ENCODE results near the gene CRLF3. TPM values are rescaled to one million over a fixed set of nuclear protein-coding genes. Genes with fewer than 3 reads are reported as not detected.

The CRLF3 gene
- total RNA-seq, 1 experiment from 2014 or later = 15.0 TPM

DNA sequence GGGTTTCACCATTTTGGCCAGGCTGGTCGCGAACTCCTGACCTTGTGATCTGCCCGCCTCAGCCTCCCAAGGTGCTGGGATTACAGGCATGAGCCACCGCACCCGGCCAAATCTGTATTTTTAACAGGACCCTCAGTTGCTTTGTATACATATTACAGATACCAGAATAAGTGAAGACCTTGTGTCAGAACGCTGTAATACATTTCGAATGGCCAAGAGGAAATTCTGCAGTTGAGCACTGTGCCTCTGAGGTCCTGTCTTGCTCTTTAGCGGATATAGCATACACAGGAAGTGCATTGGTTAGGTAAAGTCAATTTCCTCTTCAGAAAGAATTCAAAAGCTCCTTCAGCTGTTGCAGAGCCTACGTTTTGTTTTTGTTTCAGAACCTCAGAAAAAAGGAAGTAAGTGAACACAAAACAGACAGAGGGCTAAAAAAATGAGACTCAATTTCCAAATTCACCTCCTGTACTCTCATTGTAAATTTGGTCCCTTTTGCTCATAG is 15.7 kb downstream of the CRLF3 start:
- Mint-ChIP-seq H3K4me1 (ENCODE audit: insufficient read depth, unreplicated experiment) (peaks cover 12% of the 10 kb centered on the region), H3K9me3 (ENCODE audit: unreplicated experiment) (no peaks in the 10 kb centered on the region), H3K27me3 (ENCODE audit: insufficient read depth, unreplicated experiment) (no peaks in the 10 kb centered on the region), H3K4me3 (ENCODE audit: unreplicated experiment) (no peak overlapping the region), H3K36me3 (ENCODE audit: insufficient read depth, unreplicated experiment) (peaks cover 3% of the 10 kb centered on the region), H3K27ac (ENCODE audit: low read depth, unreplicated experiment) (no peak overlapping the region)
- no TSS peak for BruUV-seq (replicated peaks)
- TF ChIP-seq, protein P1, sequence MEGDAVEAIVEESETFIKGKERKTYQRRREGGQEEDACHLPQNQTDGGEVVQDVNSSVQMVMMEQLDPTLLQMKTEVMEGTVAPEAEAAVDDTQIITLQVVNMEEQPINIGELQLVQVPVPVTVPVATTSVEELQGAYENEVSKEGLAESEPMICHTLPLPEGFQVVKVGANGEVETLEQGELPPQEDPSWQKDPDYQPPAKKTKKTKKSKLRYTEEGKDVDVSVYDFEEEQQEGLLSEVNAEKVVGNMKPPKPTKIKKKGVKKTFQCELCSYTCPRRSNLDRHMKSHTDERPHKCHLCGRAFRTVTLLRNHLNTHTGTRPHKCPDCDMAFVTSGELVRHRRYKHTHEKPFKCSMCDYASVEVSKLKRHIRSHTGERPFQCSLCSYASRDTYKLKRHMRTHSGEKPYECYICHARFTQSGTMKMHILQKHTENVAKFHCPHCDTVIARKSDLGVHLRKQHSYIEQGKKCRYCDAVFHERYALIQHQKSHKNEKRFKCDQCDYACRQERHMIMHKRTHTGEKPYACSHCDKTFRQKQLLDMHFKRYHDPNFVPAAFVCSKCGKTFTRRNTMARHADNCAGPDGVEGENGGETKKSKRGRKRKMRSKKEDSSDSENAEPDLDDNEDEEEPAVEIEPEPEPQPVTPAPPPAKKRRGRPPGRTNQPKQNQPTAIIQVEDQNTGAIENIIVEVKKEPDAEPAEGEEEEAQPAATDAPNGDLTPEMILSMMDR (IDR thresholded peaks at IDR 0.05; ENCODE audit: unreplicated experiment) = no peak
- CTCF ChIA-PET = interaction anchor here (0.7 kb wide), 1 partner anchor 734 kb away, joined by 4 read pairs; no protein-coding TSS in a partner anchor
- POLR2A ChIA-PET = no interaction called here
- intact Hi-C loops (cut with micrococcal nuclease) = no loop called here
- DNase-seq (ENCODE audit: unreplicated experiment) = no peak

GRCh38 chr17:30807896-30808295 is 16.6 kb downstream of the CRLF3 start:
- DNase-seq (ENCODE audit: unreplicated experiment) = no peak
- peaks cover 12% of the 10 kb centered on the region for H3K36me3 Mint-ChIP-seq (ENCODE audit: insufficient read depth, unreplicated experiment)
- intact Hi-C loops (cut with micrococcal nuclease) = no loop called here
- no TSS peak for BruUV-seq (replicated peaks)
- CTCF ChIA-PET = no interaction called here
- H3K27ac Mint-ChIP-seq (ENCODE audit: low read depth, unreplicated experiment) = no peak overlapping the region
- no peaks in the 10 kb centered on the region for H3K27me3 Mint-ChIP-seq (ENCODE audit: insufficient read depth, unreplicated experiment)
- no peaks in the 10 kb centered on the region for H3K9me3 Mint-ChIP-seq (ENCODE audit: unreplicated experiment)
- TF ChIP-seq, protein P1 (IDR thresholded peaks at IDR 0.05; ENCODE audit: unreplicated experiment) = no peak
- no peak overlapping the region for H3K4me3 Mint-ChIP-seq (ENCODE audit: unreplicated experiment)
- POLR2A ChIA-PET = interaction anchor here (1.4 kb wide), 1 partner anchor 9 kb away, joined by 4 read pairs; no protein-coding TSS in a partner anchor
- H3K4me1 Mint-ChIP-seq (ENCODE audit: insufficient read depth, unreplicated experiment) = peaks cover 6% of the 10 kb centered on the region

DNA sequence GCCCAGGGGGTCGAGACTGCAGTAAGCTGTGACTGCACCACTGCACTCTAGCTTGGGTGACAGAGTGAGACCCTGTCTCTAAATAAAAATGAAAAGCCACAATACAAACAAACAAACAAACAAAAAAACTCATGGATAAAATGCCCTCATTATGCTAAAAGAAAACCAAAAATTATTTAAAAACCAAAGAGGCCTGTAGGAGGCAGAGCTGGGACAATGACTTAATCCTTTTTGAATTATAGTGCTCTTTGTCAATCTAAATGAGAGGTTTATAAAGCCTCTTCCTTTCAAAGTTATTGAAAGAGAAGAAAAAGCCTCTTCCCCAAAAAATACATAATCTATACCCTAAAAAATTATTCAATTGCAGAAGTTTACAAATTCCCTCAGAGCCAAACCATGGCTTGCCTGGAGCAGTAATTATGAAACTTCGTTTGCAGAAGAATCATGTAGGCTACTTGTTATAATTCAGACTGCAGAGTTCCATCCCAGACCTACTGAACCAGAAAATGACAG is 18.5 kb downstream of the CRLF3 start:
- CTCF ChIA-PET = no interaction called here
- H3K27ac Mint-ChIP-seq (ENCODE audit: low read depth, unreplicated experiment) = no peak overlapping the region
- TF ChIP-seq, protein P1 (IDR thresholded peaks at IDR 0.05; ENCODE audit: unreplicated experiment) = no peak

DNA sequence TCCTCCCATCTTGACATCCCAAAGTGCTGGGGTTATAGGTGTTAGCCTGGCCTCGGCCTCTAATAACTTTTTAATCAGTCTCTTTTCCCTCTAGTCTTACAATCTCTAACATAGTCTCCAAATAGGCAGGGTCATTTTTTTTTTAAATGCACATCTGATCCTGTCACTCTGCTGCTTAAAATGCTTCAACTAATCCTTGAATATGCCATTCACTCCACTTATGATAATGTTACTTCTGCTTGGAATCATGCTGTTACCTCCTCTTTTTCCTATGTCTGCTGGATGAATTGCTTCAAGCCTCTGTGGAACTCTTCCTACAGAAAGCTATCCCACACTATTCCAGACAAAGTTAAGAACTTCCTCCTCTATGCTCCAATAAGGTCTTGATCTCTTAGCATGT is 22.8 kb downstream of the CRLF3 start:
- intact Hi-C loops (cut with micrococcal nuclease) = no loop called here
- TF ChIP-seq, protein P1 (IDR thresholded peaks at IDR 0.05; ENCODE audit: unreplicated experiment) = no peak
- Mint-ChIP-seq H3K9me3 (ENCODE audit: unreplicated experiment) (no peaks in the 10 kb centered on the region), H3K27ac (ENCODE audit: low read depth, unreplicated experiment) (no peak overlapping the region), H3K4me3 (ENCODE audit: unreplicated experiment) (no peak overlapping the region), H3K27me3 (ENCODE audit: insufficient read depth, unreplicated experiment) (no peaks in the 10 kb centered on the region), H3K4me1 (ENCODE audit: insufficient read depth, unreplicated experiment) (no peaks in the 10 kb centered on the region), H3K36me3 (ENCODE audit: insufficient read depth, unreplicated experiment) (peaks cover 65% of the 10 kb centered on the region)
- no peak for DNase-seq (ENCODE audit: unreplicated experiment)
- CTCF ChIA-PET = interaction anchor here (0.7 kb wide), 1 partner anchor 11 kb away, joined by 3 read pairs; no protein-coding TSS in a partner anchor
- POLR2A ChIA-PET = no interaction called here
- BruUV-seq (replicated peaks) = no TSS peak

More for the DNA sequence above, 18.5 kb downstream of the CRLF3 start:
- POLR2A ChIA-PET = no interaction called here
- intact Hi-C loops (cut with micrococcal nuclease) = no loop called here
- Mint-ChIP-seq H3K9me3 (ENCODE audit: unreplicated experiment) (no peaks in the 10 kb centered on the region), H3K4me1 (ENCODE audit: insufficient read depth, unreplicated experiment) (no peaks in the 10 kb centered on the region), H3K36me3 (ENCODE audit: insufficient read depth, unreplicated experiment) (peaks cover 31% of the 10 kb centered on the region), H3K27me3 (ENCODE audit: insufficient read depth, unreplicated experiment) (no peaks in the 10 kb centered on the region), H3K4me3 (ENCODE audit: unreplicated experiment) (no peak overlapping the region)
- BruUV-seq (replicated peaks) = no TSS peak
- DNase-seq (ENCODE audit: unreplicated experiment) = no peak

All from MCF 10A (cell line).